ENCODE data around the gene STX18.

GRCh38 chr4:4494882-4495281 lies 47.0 kb downstream of the STX18 start:
- TF ChIP-seq CTCF (IDR thresholded peaks at IDR 0.05) (no peak), POLR2A (IDR thresholded peaks at IDR 0.05) (no peak)

Data from thyroid gland (tissue), 4 donors.